ENCODE data around the gene LAMB1. TPM values are rescaled to one million over a fixed set of nuclear protein-coding genes. Genes with fewer than 3 reads are reported as not detected.

LAMB1 gene
- total and polyA plus RNA-seq, 2 of the 13 experiments (the other 11 are each of a cell fraction or from before 2014, with no cell fraction given): 109 to 124 TPM

- TF ChIP-seq ZBTB42 (CRISPR knock-in tag; IDR thresholded peaks at IDR 0.05) (no peak), ZNF512 (CRISPR knock-in tag; IDR thresholded peaks at IDR 0.05) (no peak), IRF1 (CRISPR knock-in tag; IDR thresholded peaks at IDR 0.05; ENCODE audit: low read depth) (no peak), ZNF75D (CRISPR knock-in tag; IDR thresholded peaks at IDR 0.05; ENCODE audit: borderline replicate concordance) (no peak), XRCC5 (optimal IDR thresholded peaks at IDR 0.05; ENCODE audit: low read length) (no peak), ZNF142 (CRISPR knock-in tag; IDR thresholded peaks at IDR 0.05) (no peak), ZNF773 (CRISPR knock-in tag; IDR thresholded peaks at IDR 0.05; ENCODE audit: borderline replicate concordance) (no peak), ADNP (CRISPR knock-in tag; IDR thresholded peaks at IDR 0.05) (peak; percentile 85; the same call in 1 of the 2 replicates), ZXDC (CRISPR knock-in tag; IDR thresholded peaks at IDR 0.05) (no peak), GATA4 (IDR thresholded peaks at IDR 0.05; ENCODE audit: borderline replicate concordance, low read depth) (peak; percentile 90; the same call in 1 of the 2 replicates), FOXA1 (IDR thresholded peaks at IDR 0.05) (0 out of 2 replicates have a peak, but pooled peaks have one; percentile 49), FOXA1 (CRISPR knock-in tag; IDR thresholded peaks at IDR 0.05) (peak; percentile 90), EEA1 (CRISPR knock-in tag; IDR thresholded peaks at IDR 0.05; ENCODE audit: borderline replicate concordance) (no peak), GMEB1 (CRISPR knock-in tag; IDR thresholded peaks at IDR 0.05; ENCODE audit: borderline replicate concordance) (no peak)
These were observed 12.1 kb upstream of the LAMB1 start (continued) for GRCh38 chr7:108014747-108015682.

Measured in HepG2 (cell line).